NCI-H82 treated with DMSO at 0.1 percent for 48 hours (cell line): ENCODE measurements around the gene TOM1.
"Not testable (repeated sequence)": the region's sequence is repeated elsewhere in the genome, so short reads cannot be mapped to it uniquely, and the experiment has no call there.

ENCODE experiments used
- DNase-seq: peaks from one replicate; lab custom pipeline; 2025; ENCODE audit not compliant: unreplicated experiment; lab: John Stamatoyannopoulos, UW

The TOM1 gene

DNA sequence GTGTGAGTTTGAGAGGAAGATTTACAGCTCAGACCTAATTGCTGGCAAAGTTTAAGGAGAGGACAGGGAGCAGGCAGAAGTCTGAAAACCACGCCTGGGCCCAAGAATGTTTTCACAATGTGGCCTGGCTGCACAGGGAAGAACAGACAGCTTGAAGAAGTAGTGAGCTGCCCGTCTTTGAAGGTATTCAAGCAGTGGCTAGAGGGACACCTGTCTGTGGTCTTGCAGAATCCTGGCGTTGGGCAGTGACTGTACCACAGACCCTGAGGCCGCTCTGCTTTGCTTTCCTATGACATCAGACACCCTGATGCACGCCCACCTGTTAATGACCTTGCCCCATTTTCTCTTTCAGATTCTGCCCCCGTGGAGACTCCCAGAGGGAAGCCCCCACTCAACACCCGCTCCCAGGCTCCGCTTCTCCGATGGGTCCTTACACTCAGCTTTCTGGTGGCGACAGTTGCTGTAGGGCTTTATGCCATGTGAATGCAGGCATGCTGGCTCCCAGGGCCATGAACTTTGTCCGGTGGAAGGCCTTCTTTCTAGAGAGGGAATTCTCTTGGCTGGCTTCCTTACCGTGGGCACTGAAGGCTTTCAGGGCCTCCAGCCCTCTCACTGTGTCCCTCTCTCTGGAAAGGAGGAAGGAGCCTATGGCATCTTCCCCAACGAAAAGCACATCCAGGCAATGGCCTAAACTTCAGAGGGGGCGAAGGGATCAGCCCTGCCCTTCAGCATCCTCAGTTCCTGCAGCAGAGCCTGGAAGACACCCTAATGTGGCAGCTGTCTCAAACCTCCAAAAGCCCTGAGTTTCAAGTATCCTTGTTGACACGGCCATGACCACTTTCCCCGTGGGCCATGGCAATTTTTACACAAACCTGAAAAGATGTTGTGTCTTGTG is 93.7 kb downstream of the TOM1 start:
- DNase-seq: no peak

- DNase-seq: no peak
Measured at GRCh38 chr22:35394011-35394312, 94.3 kb downstream of the TOM1 start.

DNA sequence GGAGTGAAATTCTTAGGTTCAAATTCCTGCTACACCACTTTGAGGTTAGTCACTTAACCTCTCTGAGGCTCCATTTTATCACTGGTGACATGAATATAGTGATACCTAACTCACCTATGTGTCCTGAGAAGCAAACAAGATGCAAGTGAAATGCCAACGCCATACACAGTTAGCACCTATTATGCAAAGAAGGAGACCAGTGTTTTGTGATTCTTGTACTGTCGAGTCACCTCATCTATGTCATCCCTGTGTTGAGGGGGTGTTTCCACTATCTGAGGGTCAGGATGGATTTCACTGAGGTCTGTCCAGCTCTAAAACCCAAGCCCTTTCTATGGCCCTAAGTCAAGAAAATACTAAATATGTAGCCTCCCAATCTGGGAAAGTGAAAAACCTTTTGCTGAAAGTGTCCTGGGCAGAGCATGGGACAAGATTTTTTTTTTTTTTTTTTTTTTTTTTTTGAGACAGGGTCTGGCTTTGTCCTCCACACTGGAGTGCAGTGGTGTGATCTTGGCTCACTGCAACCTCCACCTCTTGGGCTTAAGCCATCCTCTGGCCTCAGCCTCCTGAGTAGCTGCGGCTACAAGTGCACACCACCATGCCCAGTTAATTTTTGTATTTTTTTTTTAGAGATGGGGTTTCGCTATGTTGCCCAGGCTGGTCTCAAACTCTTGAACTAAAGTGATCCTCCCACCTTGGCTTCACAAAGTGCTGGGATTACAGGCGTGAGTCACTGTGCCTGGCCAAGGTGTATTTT is 95.3 kb downstream of the TOM1 start:
- no peak for DNase-seq

DNA sequence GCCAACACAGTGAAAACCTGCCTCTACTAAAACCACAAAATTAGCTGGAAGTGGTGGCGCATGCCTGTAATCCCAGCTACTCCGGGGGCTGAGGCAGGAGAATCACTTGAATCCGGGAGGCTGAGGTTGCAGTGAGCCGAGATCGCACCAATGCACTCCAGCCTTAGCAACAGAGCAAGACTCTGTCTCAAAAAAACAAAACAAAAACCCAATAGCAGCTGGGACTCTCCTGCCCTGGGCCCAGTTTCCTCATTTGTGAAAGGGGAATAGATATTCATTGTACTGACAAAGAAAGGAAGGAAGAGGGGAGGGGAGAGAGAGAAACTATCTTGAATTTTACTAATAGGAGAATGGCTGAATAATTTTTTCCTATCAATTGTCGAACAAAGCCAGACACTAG is 96.9 kb downstream of the TOM1 start:
- not testable (repeated sequence) for DNase-seq

DNA sequence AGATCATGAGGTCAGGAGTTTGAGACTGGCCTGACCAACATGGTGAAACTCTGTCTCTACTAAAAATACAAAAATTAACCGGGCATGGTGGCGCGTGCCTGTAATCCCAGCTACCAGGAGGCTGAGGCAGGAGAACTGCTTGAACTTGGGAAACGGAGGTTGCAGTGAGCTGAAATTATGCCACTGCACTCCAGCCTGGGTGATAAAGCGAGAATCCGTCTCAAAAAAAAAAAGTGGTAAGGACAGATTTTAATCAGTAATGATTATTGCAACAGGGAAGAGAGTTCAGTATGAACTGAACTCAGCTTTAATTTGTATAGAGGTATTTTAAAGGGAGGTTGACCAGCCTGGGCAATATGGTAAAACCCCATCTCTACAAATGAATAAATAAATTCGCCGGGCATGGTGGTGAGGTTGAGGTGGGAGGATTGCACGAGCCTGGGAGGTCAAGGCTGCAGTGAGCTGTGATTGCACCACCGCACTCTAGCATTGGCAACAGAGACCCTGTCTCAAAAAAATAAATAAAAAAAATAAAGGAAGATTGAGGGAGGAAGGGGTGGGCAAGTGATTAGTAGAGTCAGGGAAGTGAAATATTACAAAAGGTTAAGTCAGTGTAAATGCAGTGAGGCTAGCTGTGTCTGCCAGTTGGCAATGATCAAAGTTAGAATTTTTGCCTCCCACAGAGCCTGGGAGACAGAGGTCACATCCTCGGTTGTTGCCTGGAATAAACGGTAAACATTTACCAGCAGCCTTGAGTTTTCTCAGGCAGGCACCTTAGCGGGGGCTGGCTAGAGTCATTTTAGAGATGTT is 97.6 kb downstream of the TOM1 start:
- DNase-seq: no peak
